Activated CD4-positive, alpha-beta T cell treated with anti-CD3 and anti-CD28 coated beads for 36 hours (primary cell): ENCODE measurements around the gene DIS3L. TPM values are rescaled to one million over a fixed set of nuclear protein-coding genes. Genes with fewer than 3 reads are reported as not detected.
A peak's percentile ranks its signal among the peaks of the same experiment; 100 is the strongest.
"Not testable (repeated sequence)": the region's sequence is repeated elsewhere in the genome, so short reads cannot be mapped to it uniquely, and the experiment has no call there.

ENCODE experiments used
- ATAC-seq: fragments of 200-7000 bp; cut with Tn5 transposase; one replicate; pipeline ENCODE4 v1.10.0; 2021; ENCODE audit warnings: mild to moderate bottlenecking, moderate library complexity
- CTCF ChIA-PET: fragments of 350-600 bp; sonication (Branson Sonifier 250); formaldehyde crosslinking; loops from one replicate; lab custom pipeline; 2021; ENCODE audit warnings: antibody characterized with exemption; lab: Charles Lee
- POLR2A ChIA-PET: fragments of 350-600 bp; sonication (Branson Sonifier 250); formaldehyde crosslinking; loops from one replicate; lab custom pipeline; 2021; ENCODE audit warnings: antibody characterized with exemption, inconsistent platforms; lab: Charles Lee
- DNase-seq: peaks from one replicate; pipeline ENCODE4 v3.0.0-alpha.2; 2020
- H3K27ac Mint-ChIP-seq: one replicate; pipeline ENCODE4 v1.8.0; 2021; ENCODE audit warnings: mixed read lengths
- H3K27me3 Mint-ChIP-seq: one replicate; pipeline ENCODE4 v1.8.0; 2021; ENCODE audit warnings: mixed read lengths
- H3K36me3 Mint-ChIP-seq: one replicate; pipeline ENCODE4 v1.8.0; 2021; ENCODE audit warnings: low read depth, mixed read lengths
- H3K4me1 Mint-ChIP-seq: one replicate; pipeline ENCODE4 v1.8.0; 2021; ENCODE audit warnings: mixed read lengths
- H3K4me3 Mint-ChIP-seq: one replicate; pipeline ENCODE4 v1.8.0; 2021; ENCODE audit warnings: mild to moderate bottlenecking, moderate library complexity, mixed read lengths
- H3K9me3 Mint-ChIP-seq: one replicate; pipeline ENCODE4 v1.8.0; 2021; ENCODE audit warnings: low read depth, mixed read lengths
- intact Hi-C, 2 experiments: fragments of 100-400 bp; cut with DNase I in 1 of 2; cut with micrococcal nuclease in 1 of 2; formaldehyde crosslinking; loops; one replicate each; pipeline versions ENCODE4 v1.14.2 to v1.15.1; 2022 to 2024; cut with DNase I, micrococcal nuclease
- total RNA-seq, 2 experiments: library from RNA; stranded (reverse); gene quantifications; one replicate each; pipeline ENCODE4 v1.2.3, GENCODE V29; 2021

DIS3L gene
- total RNA-seq, 2 experiments from 2014 or later, result 24.6 to 25.9 TPM

DNA sequence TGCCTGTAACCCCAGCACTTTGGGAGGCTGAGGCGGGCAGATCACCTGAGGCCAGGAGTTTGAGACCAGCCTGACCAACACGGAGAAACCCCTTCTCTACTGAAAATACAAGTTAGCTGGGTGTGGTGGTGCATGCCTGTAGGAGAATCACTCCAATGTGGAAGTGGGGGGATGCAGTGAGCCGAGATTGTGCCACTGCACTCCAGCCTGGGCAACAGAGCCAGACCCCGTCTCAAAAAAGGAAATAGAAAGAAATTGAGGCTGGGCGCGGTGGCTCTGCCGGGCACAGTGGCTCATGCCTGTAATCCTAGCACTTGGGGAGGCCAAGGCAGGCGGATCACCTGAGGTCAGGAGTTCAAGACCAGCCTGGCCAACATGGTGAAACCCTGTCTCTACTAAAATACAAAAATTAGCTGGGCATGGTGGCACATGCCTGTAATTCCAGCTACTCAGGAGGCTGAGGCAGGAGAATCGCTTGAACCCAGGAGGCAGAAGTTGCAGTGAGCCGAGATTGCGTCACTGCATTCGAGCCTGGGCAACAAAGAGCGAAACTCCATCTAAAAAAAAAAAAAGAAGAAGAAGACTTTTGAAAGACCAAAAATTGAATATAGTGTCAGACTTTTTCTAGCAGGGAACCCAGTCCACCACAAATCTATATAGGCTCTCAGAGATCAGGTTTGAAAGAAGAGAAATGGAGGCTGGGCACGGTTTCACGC, 68.5 kb downstream of the DIS3L start:
- intact Hi-C loops, H3K27ac Mint-ChIP-seq, H3K4me1 Mint-ChIP-seq, H3K4me3 Mint-ChIP-seq, ATAC-seq, DNase-seq, H3K9me3 Mint-ChIP-seq, CTCF ChIA-PET, H3K27me3 Mint-ChIP-seq, POLR2A ChIA-PET, H3K36me3 Mint-ChIP-seq: not testable (repeated sequence)

DNA sequence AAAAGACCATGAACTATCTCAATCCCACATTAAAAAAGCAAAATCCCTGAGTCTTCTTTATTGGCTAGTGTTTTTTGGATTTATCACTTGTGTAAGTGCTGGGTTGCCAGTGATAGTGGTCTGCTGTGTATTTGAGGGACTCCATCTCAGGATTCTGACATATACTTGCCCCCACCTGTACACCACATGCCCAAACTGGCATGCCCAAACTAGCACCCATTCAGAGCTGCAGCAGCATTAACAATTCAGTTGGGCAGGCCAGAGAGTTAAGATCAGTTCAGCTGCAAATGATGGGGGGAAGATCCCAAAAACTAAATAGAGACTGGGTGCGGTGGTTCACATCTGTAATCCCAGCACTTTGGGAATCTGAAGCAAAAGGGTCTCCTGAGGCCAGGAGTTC, 69.4 kb downstream of the DIS3L start:
- no peak for DNase-seq
- ATAC-seq, result no peak
- Mint-ChIP-seq H3K4me1 (peaks cover 6% of the 10 kb centered on the region), H3K27me3 (no peaks in the 10 kb centered on the region), H3K4me3 (no peak overlapping the region), H3K9me3 (no peaks in the 10 kb centered on the region), H3K27ac (no peak overlapping the region), H3K36me3 (no peaks in the 10 kb centered on the region)
- intact Hi-C loops, result no loop called here
- ChIA-PET CTCF (no interaction called here), POLR2A (no interaction called here)

DNA sequence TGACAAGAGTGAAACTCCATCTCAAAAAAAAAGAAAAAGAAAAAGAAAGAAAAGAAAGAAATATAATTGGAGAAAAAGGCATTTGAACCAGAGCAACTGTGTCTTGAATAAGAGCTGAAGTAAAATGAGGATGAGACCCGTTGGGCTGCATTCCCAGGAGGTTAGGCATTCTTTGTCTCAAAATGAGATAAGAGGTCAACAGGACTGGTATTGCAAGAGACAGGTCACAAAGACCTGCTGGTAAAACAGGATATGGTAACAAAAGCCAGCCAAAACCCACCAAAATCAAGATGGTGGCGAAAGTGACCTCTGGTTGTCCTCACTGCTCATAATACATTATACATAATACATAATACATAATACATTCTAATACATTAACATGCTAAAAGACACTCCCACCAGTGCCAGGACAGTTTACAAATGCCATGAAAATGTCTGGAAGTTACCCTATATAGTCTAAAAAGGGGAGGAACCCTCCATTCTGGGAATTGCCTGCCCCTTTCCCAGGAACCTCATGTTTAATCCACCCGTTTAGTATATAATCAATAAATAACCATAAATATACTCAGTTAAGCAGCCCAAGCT, 71.7 kb downstream of the DIS3L start:
- Mint-ChIP-seq H3K4me1 (peaks cover 7% of the 10 kb centered on the region), H3K27me3 (no peaks in the 10 kb centered on the region), H3K27ac (no peak overlapping the region), H3K36me3 (no peaks in the 10 kb centered on the region), H3K9me3 (no peaks in the 10 kb centered on the region), H3K4me3 (no peak overlapping the region)
- ChIA-PET POLR2A (interaction anchor here (0.6 kb wide), 1 partner anchor 97 kb away, joined by 5 read pairs; no protein-coding TSS in a partner anchor), CTCF (interaction anchor here (0.7 kb wide), 1 partner anchor 23 kb away, joined by 3 read pairs; no protein-coding TSS in a partner anchor)
- no peak for ATAC-seq
- DNase-seq, result no peak
- intact Hi-C loops, result no loop called here

DNA sequence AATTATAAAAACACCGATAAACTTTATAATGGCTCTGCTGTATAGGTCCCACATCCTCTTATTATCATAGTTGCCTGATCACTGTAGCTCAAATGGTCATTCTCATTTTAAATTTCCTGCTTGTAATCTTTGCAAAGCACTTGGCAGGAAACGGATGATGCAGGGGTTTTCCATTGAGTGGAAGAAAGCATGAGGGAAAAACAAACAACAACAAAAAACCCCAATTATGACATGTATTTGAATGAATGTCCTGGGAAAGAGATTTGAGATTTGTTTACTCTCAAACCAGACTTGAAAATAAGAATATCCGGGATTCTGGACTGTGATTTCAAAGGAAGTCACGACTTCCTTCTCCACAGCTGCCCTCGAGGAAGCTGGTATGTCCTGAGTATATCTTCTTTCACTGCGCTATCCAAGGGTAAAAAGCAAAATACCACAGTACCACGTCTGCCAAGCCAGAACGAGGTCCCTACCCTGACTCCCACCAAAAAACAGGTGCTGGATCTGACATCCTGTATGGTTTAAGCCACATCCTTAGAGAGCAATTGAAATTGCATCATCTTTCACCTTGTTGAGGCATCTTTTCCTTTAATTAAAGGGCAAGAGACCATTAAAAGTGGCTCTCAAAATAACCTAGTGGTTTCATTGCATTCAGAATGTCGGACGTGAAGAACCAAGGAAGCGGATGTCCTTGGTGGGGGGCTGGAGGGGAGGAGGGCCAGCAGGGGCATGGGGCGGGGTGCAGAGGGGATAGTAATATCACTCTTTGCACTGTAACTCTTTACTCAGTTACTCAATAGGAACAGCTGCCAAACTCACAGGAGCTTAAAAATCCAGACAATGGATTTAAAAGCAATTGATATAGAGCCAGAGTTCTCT, 76.6 kb downstream of the DIS3L start:
- Mint-ChIP-seq H3K27ac (peak overlapping the region; percentile 96), H3K4me3 (peak overlapping the region; percentile 47), H3K27me3 (no peaks in the 10 kb centered on the region), H3K36me3 (no peaks in the 10 kb centered on the region), H3K4me1 (peaks cover 15% of the 10 kb centered on the region), H3K9me3 (peaks cover 2% of the 10 kb centered on the region)
- peak; percentile 64 for DNase-seq
- POLR2A ChIA-PET, result interaction anchor here (0.6 to 1.4 kb wide), 3 partner anchors 15 to 122 kb away, joined by 3 to 6 read pairs (median 4); partner anchors contain the start of gene MAP2K1
- CTCF ChIA-PET, result interaction anchor here (0.9 to 1.0 kb wide), 3 partner anchors 16 to 129 kb away, joined by 3 to 4 read pairs (median 3); no protein-coding TSS in a partner anchor
- intact Hi-C loops, result loop anchor here (1.0 kb wide), 2 partner anchors 14 to 16 kb away; partner anchors contain the start of genes TIPIN (in 2 of the 2) and MAP2K1 (in 1 of the 2)
- ATAC-seq, result peak; percentile 83

DNA sequence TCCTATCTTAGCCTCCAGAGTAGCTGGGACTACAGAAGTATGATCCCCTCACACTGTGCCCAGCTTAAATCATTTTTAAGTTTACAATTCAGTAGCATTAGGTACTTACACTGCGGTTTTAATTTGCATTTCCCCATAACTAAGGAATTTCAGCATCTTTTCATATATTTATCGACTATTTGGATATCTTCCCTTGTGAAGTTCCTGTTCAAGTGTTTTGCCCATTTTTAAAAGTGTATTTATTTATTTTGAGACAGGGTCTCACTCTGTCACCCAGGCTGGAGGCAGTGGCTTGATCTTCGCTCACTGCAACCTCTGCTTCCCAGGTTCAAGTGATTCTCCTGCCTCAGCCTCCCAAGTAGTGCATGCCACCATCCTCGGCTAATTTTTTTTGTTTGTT, 80.8 kb downstream of the DIS3L start:
- peaks cover 2% of the 10 kb centered on the region for H3K9me3 Mint-ChIP-seq
- ATAC-seq (no peak), DNase-seq (no peak)
- no peaks in the 10 kb centered on the region for H3K27me3 Mint-ChIP-seq
- H3K36me3 Mint-ChIP-seq, result no peaks in the 10 kb centered on the region
- H3K4me1 Mint-ChIP-seq, result peaks cover 15% of the 10 kb centered on the region
- H3K27ac Mint-ChIP-seq, result no peak overlapping the region
- no peak overlapping the region for H3K4me3 Mint-ChIP-seq
- intact Hi-C loops, result no loop called here
- ChIA-PET CTCF (interaction anchor here (0.6 kb wide), 1 partner anchor 144 kb away, joined by 3 read pairs; no protein-coding TSS in a partner anchor), POLR2A (no interaction called here)

DNA sequence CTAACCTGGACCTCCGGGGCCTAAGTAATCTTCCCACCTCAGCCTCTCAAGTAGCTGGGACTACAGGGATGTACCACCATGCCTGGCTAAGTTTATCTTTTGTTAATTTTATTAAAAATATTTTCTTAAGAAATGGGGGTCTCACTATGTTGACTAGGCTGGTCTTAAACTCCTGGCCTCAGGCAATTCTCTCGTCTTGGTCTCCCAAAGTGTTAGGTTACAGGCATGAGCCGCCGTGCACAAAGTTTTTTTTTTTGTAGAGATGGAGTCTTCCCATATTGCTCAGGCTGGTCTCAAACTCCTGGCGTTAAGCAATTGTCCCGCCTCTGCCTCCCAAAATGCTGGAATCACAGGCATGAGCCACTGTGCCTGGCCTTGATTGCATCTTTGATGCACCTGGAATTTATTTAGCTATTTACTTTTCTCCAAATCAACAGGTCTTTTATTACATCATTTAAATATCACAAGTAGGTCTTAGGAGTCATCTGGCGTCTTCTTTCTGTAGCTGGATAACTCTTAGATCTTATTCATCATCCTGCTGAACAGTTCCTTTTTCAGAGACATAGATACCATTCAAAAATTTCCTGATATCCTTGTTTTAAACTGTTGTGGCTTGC, 85.6 kb downstream of the DIS3L start:
- CTCF ChIA-PET, result interaction anchor here (1.0 kb wide), 1 partner anchor 119 kb away, joined by 3 read pairs; the partner anchor contains the start of gene SNAPC5
- DNase-seq (no peak), ATAC-seq (no peak)
- peaks cover 2% of the 10 kb centered on the region for H3K4me1 Mint-ChIP-seq
- H3K27ac Mint-ChIP-seq, result no peak overlapping the region
- H3K9me3 Mint-ChIP-seq, result peaks cover 2% of the 10 kb centered on the region
- no peak overlapping the region for H3K4me3 Mint-ChIP-seq
- H3K36me3 Mint-ChIP-seq, result peaks cover 2% of the 10 kb centered on the region
- POLR2A ChIA-PET, result interaction anchor here (0.7 kb wide), 1 partner anchor 447 kb away, joined by 3 read pairs; no protein-coding TSS in a partner anchor
- H3K27me3 Mint-ChIP-seq, result no peaks in the 10 kb centered on the region
- intact Hi-C loops, result no loop called here

DNA sequence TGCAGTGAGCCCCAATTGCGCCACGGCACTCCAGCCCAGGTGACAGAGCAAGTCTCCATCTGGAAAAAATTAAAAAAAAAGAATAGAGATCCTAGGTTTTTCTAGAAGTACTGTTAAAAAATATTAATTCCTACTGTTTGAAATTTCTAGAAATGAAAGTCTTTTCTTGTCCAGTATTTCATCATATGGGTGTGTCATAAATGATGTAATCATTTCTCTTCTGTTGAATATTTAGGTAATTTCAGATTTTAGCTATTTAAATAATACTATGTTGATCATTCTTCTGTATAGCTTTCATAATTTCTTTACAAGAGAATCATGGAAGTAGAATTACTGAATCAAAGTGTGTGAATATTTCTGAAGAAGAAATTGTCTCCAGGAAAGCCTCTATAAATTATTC, 88.0 kb downstream of the DIS3L start:
- peaks cover 13% of the 10 kb centered on the region for H3K4me1 Mint-ChIP-seq
- CTCF ChIA-PET, result interaction anchor here (0.6 to 1.5 kb wide), 2 partner anchors 10 to 117 kb away, joined by 3 to 4 read pairs; no protein-coding TSS in a partner anchor
- H3K36me3 Mint-ChIP-seq, POLR2A ChIA-PET, H3K9me3 Mint-ChIP-seq, H3K4me3 Mint-ChIP-seq, ATAC-seq, DNase-seq, H3K27ac Mint-ChIP-seq, H3K27me3 Mint-ChIP-seq: not testable (repeated sequence)
- intact Hi-C loops, result loop anchor here in 1 of 2 experiments (10.0 kb wide), 2 partner anchors 323 to 1077 kb away; partner anchors contain the start of genes RNU5B-1 and SMAD6

Other genes starting within 250 kb of the DIS3L start
- gene MEGF11, start 39.8 kb upstream of the DIS3L start, total RNA-seq, result not detected
- gene TIPIN, start 63.1 kb downstream of the DIS3L start, total RNA-seq, result 10 to 100 TPM; 49.9 to 50.8 TPM
- gene MAP2K1, start 93.3 kb downstream of the DIS3L start, total RNA-seq, result 100 to 1,000 TPM in 1 of 2 experiments, 10 to 100 TPM in 1; 94.9 to 115 TPM
- 10 to 100 TPM; 25.7 to 30.1 TPM for gene SNAPC5, start 204.2 kb downstream of the DIS3L start, total RNA-seq
- gene RPL4, start 211.3 kb downstream of the DIS3L start, total RNA-seq, result 1,000 to 10,000 TPM; 4,227 to 4,959 TPM
- gene ZWILCH, start 211.8 kb downstream of the DIS3L start, total RNA-seq, result 10 to 100 TPM; 27.4 to 31.1 TPM